ENCODE measurements around the gene PDZD8. TPM values are rescaled to one million over a fixed set of nuclear protein-coding genes. Genes with fewer than 3 reads are reported as not detected.

PDZD8 gene
- total RNA-seq, 1 donor from 2014 or later: 31.3 TPM

- no peak overlapping the region for H3K4me3 ChIP-seq (ENCODE audit: insufficient read depth, low read depth, low read length)
- Mint-ChIP-seq H3K27ac (ENCODE audit: unreplicated experiment) (no peak overlapping the region), H3K36me3 (ENCODE audit: low read depth, unreplicated experiment) (no peaks in the 10 kb centered on the region), H3K27me3 (ENCODE audit: low read depth, unreplicated experiment) (peaks cover 5% of the 10 kb centered on the region), H3K9me3 (ENCODE audit: unreplicated experiment) (no peaks in the 10 kb centered on the region), H3K4me3 (ENCODE audit: unreplicated experiment) (no peak overlapping the region), H3K4me1 (ENCODE audit: low read depth, unreplicated experiment) (peaks cover 3% of the 10 kb centered on the region)
- TF ChIP-seq EZH2 (IDR thresholded peaks at IDR 0.05; ENCODE audit: insufficient read depth, low read length): no peak
- TF ChIP-seq, protein P1, sequence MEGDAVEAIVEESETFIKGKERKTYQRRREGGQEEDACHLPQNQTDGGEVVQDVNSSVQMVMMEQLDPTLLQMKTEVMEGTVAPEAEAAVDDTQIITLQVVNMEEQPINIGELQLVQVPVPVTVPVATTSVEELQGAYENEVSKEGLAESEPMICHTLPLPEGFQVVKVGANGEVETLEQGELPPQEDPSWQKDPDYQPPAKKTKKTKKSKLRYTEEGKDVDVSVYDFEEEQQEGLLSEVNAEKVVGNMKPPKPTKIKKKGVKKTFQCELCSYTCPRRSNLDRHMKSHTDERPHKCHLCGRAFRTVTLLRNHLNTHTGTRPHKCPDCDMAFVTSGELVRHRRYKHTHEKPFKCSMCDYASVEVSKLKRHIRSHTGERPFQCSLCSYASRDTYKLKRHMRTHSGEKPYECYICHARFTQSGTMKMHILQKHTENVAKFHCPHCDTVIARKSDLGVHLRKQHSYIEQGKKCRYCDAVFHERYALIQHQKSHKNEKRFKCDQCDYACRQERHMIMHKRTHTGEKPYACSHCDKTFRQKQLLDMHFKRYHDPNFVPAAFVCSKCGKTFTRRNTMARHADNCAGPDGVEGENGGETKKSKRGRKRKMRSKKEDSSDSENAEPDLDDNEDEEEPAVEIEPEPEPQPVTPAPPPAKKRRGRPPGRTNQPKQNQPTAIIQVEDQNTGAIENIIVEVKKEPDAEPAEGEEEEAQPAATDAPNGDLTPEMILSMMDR (IDR thresholded peaks at IDR 0.05; ENCODE audit: insufficient read depth, low read depth, low read length): no peak
- DNase-seq (ENCODE audit: low read depth) (no peak), FAIRE-seq (no peak)
- no peaks in the 10 kb centered on the region for H3K36me3 ChIP-seq (ENCODE audit: insufficient read depth, low read length)
- H3K4me1 ChIP-seq (ENCODE audit: insufficient read depth, low read length): no peaks in the 10 kb centered on the region
- H3K79me2 ChIP-seq (ENCODE audit: insufficient read depth, low read length): no peaks in the 10 kb centered on the region
- no peak overlapping the region for H3K9ac ChIP-seq (ENCODE audit: low read length)
- no peak overlapping the region for H2AFZ ChIP-seq (ENCODE audit: low read depth, low read length)
- H4K20me1 ChIP-seq (ENCODE audit: insufficient read depth, low read length): no peaks in the 10 kb centered on the region
- no peaks in the 10 kb centered on the region for H3K9me3 ChIP-seq (ENCODE audit: insufficient read depth, low read depth, low read length)
- H3K4me2 ChIP-seq (ENCODE audit: low read length): no peak overlapping the region
- no peak overlapping the region for H3K27ac ChIP-seq (ENCODE audit: low read depth, low read length)
- H3K27me3 ChIP-seq (ENCODE audit: insufficient read depth, low read length): peaks cover 4% of the 10 kb centered on the region
These were observed 110.5 kb downstream of the PDZD8 start for GRCh38 chr10:117264782-117265181.

- Histone ChIP-seq H3K79me2 (ENCODE audit: insufficient read depth, low read length) (no peaks in the 10 kb centered on the region), H2AFZ (ENCODE audit: low read depth, low read length) (no peak overlapping the region), H3K4me2 (ENCODE audit: low read length) (no peak overlapping the region), H3K9me3 (ENCODE audit: insufficient read depth, low read depth, low read length) (no peaks in the 10 kb centered on the region), H3K4me3 (ENCODE audit: insufficient read depth, low read depth, low read length) (no peak overlapping the region), H4K20me1 (ENCODE audit: insufficient read depth, low read length) (no peaks in the 10 kb centered on the region), H3K4me1 (ENCODE audit: insufficient read depth, low read length) (no peaks in the 10 kb centered on the region), H3K27ac (ENCODE audit: low read depth, low read length) (no peak overlapping the region), H3K27me3 (ENCODE audit: insufficient read depth, low read length) (peaks cover 9% of the 10 kb centered on the region), H3K9ac (ENCODE audit: low read length) (no peak overlapping the region), H3K36me3 (ENCODE audit: insufficient read depth, low read length) (no peaks in the 10 kb centered on the region)
- DNase-seq (ENCODE audit: low read depth) (no peak), FAIRE-seq (no peak)
- Mint-ChIP-seq H3K9me3 (ENCODE audit: unreplicated experiment) (no peaks in the 10 kb centered on the region), H3K4me1 (ENCODE audit: low read depth, unreplicated experiment) (peaks cover 3% of the 10 kb centered on the region), H3K27me3 (ENCODE audit: low read depth, unreplicated experiment) (peaks cover 10% of the 10 kb centered on the region), H3K27ac (ENCODE audit: unreplicated experiment) (no peak overlapping the region), H3K36me3 (ENCODE audit: low read depth, unreplicated experiment) (no peaks in the 10 kb centered on the region), H3K4me3 (ENCODE audit: unreplicated experiment) (no peak overlapping the region)
- TF ChIP-seq, protein P1 (IDR thresholded peaks at IDR 0.05; ENCODE audit: insufficient read depth, low read depth, low read length): no peak
- TF ChIP-seq EZH2 (IDR thresholded peaks at IDR 0.05; ENCODE audit: insufficient read depth, low read length): no peak
These were observed 112.3 kb downstream of the PDZD8 start for GRCh38 chr10:117262903-117263293.

DNA sequence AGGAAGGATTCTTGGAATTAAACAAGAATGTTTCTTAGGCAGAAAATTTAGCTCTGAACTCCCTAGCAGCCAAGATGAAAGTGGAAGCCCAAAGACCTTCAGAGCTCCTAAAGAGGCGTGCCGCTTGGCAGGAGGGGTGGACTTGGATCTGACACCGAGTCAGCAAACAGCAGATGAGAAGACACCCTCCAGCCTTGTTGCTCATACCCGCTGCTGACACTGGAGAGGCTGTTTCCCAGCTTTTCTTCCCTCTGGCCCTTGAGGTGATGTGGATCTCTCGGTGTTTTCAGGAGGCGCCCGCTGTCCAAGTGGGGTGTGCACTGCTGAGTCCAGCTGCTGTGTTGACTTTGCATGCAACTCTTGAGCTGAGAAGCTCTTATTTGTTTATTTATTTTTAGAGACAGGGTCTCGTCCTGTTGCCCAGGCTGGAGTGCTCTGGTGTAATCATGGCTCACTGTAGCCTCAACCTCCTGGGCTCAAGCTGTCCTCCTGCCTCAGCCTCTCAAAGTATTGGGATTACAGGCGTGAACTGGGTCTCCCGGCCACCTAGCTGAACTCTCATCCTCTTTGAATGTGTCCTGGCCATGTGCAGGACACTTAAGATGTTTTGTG lies 112.8 kb downstream of the PDZD8 start:
- no peak overlapping the region for H3K4me2 ChIP-seq (ENCODE audit: low read length)
- no peaks in the 10 kb centered on the region for H3K36me3 ChIP-seq (ENCODE audit: insufficient read depth, low read length)
- no peaks in the 10 kb centered on the region for H3K9me3 ChIP-seq (ENCODE audit: insufficient read depth, low read depth, low read length)
- no peaks in the 10 kb centered on the region for H3K36me3 Mint-ChIP-seq (ENCODE audit: low read depth, unreplicated experiment)
- no peaks in the 10 kb centered on the region for H3K4me1 ChIP-seq (ENCODE audit: insufficient read depth, low read length)
- no peak overlapping the region for H3K9ac ChIP-seq (ENCODE audit: low read length)
- H3K4me3 Mint-ChIP-seq (ENCODE audit: unreplicated experiment): no peak overlapping the region
- H3K4me3 ChIP-seq (ENCODE audit: insufficient read depth, low read depth, low read length): no peak overlapping the region
- no peak overlapping the region for H3K27ac Mint-ChIP-seq (ENCODE audit: unreplicated experiment)
- peaks cover 3% of the 10 kb centered on the region for H3K4me1 Mint-ChIP-seq (ENCODE audit: low read depth, unreplicated experiment)
- peaks cover 10% of the 10 kb centered on the region for H3K27me3 Mint-ChIP-seq (ENCODE audit: low read depth, unreplicated experiment)
- FAIRE-seq: no peak
- peaks cover 12% of the 10 kb centered on the region for H3K27me3 ChIP-seq (ENCODE audit: insufficient read depth, low read length)
- no peak overlapping the region for H2AFZ ChIP-seq (ENCODE audit: low read depth, low read length)
- no peak for TF ChIP-seq EZH2 (IDR thresholded peaks at IDR 0.05; ENCODE audit: insufficient read depth, low read length)
- TF ChIP-seq, protein P1 (IDR thresholded peaks at IDR 0.05; ENCODE audit: insufficient read depth, low read depth, low read length): no peak
- no peaks in the 10 kb centered on the region for H3K79me2 ChIP-seq (ENCODE audit: insufficient read depth, low read length)
- H3K9me3 Mint-ChIP-seq (ENCODE audit: unreplicated experiment): no peaks in the 10 kb centered on the region
- no peaks in the 10 kb centered on the region for H4K20me1 ChIP-seq (ENCODE audit: insufficient read depth, low read length)
- H3K27ac ChIP-seq (ENCODE audit: low read depth, low read length): no peak overlapping the region
- no peak for DNase-seq (ENCODE audit: low read depth)
